Activated gamma-delta T cell treated with Interleukin-2 at 50 U/mL for 16 hours (primary cell): ENCODE results near the gene CANT1.
"Not testable (repeated sequence)": the region's sequence is repeated elsewhere in the genome, so short reads cannot be mapped to it uniquely, and the experiment has no call there.

Experiments used
- DNase-seq: peaks from one replicate; pipeline ENCODE4 v3.0.0-alpha.2; 2020

Gene CANT1

GRCh38 chr17:79043191-79043930, 33.8 kb upstream of the CANT1 start:
- no peak for DNase-seq

DNA sequence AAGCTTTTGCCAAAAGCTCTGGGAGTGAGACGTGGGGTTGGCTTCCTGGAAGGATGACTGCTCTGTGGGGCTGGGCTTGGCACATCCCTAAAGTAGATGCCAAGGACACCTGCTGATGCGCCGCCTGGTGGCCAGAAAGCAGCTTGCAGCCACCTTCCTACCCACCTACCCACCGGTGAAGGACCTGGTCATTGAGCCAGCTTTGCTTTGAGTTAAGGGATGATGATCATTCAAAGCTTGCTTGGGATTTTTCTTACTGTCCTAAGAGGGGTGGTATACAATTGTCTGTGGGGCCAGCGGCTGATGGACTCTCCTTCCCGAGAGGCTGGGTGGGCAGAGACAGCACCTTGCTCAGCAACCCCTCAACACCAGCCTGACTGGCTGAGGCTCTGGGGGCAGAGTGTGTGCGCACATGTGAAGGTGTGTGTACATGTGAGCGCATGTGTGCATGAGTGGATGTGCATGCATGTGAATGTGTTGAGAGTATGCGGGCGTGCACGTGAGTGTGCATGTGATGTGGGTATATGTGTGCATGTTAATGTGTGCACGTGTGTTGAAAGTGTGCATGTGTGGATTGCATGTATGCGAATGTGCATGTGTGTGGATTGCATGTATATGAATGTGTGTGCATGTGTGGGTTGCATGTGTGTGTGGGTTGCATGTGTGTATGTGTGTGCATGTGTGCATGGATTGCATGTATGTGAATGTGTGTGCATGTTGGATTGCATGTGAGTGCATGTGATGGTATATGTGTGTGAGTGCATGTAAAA, 33.0 kb upstream of the CANT1 start:
- peak; percentile 67 for DNase-seq

DNA sequence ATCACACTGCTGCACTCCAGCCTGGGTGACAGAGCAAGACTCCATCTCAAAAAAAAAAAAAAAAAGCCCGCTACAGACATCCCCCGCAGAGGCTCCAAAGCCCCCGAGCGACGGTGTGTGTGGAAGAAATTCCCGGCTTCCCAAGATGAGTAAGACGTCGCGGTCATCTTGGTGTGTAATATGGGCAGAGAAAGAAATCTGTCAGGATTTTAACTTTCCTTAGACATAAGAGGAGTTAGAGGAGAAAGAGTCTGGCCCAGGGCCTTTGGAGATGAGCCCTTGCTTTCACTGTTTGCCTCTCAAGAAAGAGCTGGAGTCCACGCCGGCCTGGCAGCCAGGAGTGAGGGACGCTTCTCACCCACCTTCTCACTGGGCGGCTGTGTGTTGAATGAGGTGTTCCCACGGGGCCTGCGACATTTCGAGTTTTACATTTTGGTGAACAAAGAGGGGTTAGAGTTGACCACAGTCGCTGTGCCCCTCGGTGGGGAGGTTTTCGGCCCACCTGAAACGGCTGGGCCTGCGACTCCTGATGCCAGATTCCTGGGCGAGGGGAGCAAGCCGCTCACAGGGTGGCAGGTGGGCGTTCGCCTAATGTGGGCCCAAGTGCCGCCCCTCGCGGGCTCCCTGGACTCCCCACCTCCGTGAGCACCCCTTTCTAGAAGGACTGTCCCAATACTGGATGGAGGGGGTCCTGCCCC, 32.3 kb upstream of the CANT1 start:
- no peak for DNase-seq

DNA sequence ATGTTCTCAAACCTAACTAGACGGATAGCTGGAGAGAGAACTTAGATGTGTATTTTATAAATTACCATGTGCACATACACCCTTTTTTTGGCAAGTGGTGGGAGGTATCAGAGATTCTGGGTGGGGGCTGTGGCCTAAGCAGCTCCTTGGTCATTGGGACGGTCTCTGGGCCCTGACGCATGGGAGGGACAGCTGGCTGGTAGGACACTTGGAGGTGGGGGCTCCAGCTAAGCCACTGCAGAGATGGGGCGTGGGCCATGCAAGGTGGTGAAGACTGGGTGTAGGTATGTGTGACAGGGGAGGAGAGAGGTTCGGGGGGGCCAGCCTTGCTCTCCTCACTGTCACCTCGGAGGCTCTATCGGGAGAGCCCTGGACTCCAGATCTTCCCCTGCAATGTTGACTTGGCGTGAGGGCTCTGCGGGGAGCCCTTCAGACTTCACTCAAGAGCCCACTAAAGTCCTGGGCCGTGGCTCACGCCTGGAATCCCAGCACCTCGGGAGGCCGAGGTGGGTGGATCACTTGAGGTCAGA, 31.5 kb upstream of the CANT1 start:
- DNase-seq = no peak

DNA sequence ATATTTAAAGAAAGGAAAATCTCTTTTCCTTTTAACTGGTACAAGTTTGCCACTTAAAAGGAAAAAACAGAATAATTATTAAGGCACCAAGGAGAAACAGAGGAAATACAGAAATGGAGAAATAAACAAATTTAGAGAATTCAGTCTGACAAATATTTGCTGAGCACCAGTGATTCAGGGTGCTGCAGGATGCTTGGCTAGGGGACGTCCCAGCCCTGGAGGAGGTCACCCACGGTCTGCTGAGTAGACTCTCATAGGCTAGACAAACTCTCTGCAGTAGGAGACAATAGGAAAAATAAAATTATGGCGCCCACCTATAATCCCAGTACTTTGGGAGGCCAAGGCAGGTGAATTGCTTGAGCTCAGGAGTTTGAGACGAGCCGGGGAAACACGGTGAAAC, 30.3 kb upstream of the CANT1 start:
- no peak for DNase-seq

GRCh38 chr17:79039171-79039570, 29.6 kb upstream of the CANT1 start:
- DNase-seq = no peak

DNA sequence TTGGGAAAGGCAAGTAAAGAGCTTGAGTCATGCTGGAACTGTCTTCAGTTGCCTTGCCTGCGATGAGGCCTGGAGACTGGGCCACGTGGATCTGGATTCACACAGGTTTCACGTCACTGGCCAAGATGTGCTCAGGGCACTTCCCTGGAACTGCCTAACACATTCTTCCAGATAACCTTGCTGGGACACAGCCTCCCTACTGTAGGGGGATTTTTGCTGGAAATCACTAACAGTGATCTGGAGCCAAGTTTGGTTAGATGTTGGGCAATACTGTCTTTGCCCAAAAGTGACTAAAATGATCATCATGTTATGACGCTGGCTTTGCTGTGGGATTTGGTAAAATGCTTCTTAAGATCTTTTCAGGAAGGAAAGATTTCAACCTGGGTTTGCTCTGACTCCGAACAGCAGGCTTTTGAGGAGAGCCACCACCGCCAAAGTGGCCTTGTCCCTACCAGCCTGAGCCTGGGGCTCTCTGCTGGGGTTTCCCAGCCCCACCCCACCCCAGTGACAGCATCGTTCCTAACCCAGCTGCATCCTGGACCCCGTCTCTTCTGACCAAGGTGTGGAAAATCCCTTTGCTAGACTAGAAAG, 29.1 kb upstream of the CANT1 start:
- DNase-seq = no peak

GRCh38 chr17:79036596-79036995, 27.0 kb upstream of the CANT1 start:
- DNase-seq = no peak

- DNase-seq = no peak
These were observed 26.6 kb upstream of the CANT1 start for GRCh38 chr17:79036181-79036580.

DNA sequence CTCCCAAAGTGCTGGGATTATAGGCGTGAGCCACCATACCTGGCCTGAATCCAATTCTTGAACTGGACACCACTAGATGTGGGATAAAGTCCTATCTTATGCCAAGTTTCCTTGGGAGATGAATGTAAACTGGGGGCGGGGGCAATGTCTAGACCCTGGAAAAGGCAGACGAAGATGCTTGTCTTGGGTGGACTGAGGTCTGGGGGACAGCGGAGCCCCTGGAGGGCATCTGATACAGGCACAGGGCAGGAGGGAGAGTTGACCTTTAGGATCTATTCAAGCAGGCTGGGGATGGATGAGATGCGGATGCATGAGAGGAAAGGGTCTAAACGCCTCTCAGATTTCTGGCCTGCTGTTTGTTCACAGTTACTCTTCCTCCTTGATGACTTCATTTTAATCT, 26.1 kb upstream of the CANT1 start:
- no peak for DNase-seq

DNA sequence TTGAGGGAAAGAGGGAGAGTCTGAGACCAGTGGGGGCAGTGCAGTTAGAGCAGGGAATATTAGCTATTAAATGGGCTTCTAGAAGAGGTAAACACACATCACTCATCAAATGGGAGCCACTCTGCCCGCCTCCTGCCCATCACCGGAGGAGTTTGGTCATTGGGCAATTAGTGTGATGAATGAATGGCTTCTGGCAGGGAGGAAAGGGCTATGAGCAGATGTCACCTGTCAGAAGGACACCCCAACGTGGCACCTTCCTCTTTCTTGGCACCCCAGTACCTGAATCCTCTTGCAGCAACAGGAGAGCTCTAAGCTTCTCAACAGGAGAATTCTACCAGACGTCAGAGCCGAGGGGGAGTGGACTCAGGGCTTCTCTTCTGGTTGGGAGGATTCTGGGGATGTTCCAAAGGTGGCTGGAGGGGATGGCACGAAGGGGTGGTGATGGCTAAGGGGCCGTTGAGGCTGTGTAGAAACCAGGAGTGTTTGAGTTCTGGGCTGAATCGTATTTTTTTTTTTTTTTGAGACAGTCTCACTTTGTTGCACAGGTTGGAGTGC, 25.4 kb upstream of the CANT1 start:
- no peak for DNase-seq

- DNase-seq = no peak
These were observed 24.4 kb upstream of the CANT1 start for GRCh38 chr17:79033741-79034501.

DNA sequence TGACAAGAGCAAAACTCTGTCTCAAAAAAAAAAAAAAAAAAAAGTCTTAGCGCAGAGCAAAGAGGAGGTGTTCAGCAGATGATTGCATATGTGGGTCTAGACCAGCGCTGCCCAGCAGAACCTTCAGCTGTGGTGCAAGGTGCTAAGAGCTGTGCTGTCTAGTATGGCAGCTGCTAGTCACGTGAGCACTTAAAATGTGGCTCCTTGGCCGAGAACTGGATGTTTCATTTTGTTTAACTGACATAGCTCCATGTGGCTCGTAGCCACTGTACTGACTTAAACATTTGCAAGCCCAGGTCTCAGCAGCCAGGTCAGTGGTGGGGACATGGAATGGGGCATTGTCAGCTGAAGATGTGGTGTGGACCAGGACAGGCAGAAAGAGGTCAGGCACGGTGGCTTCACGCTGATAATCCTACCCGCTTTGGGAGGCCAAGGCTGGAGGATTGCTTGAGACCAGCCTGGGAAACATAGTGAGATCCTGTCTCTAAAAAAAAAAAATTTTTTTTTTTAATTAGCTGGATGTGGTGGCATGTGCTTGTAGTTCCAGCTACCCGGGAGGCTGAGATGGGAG, 23.6 kb upstream of the CANT1 start:
- no peak for DNase-seq

DNA sequence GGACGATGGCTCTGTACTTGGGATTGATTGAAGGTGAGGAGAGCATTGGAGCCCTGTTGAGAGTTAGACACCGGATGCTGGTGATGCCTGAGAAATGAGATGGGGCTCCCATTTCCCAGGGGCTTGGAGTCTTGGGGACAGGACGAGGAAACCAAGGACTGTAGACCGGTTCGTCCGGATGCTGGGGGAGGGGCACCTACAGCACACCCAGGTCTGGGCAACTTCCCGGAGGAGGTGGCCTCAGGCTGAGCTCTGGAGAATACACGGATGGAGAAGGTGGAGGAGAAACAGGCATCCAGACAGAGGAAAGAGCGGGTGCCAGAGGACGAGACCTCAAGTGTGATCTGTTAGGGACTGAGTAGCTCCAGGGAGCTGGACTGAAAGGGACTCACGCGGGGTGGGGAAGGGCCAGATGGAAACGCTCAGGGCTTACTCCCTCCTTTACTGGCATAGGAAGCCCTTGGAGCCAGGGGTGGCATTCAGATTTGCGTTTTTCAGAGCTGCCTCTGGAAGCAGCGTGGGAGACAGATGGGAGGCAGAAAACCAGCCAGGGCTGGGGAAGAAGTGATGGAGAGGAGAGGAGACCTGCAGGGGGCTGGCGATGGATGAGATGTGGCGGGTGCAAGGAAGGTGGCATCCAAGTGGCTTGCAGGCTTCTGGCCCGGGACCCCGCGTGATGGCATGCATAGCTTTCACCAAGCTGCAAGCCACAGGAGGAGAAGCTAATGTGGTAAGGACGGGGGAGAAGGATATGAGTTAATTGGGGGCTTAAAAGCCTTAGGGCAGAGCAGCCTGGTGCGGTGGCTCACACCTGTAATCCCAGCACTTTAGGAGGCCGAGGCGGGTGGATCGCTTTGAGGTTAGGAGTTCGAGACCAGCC, 22.7 kb upstream of the CANT1 start:
- no peak for DNase-seq

DNA sequence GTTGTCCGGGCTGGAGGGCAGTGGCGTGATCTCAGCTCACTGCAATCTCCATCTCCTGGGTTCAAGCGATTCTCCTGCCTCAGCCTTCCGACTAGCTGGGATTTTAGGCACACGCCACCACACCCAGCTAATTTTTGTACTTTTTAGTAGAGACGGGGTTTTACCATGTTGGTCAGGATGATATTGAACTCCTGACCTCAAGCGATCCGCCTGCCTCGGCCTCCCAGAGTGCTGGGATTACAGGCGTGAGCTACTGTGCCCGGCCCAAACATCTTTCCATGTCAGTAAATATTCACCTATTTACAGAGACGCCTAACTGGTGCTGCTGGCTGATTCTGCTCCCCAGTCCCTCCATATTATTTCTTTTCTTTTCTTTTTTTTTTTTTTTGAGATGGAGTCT, 21.1 kb upstream of the CANT1 start:
- not testable (repeated sequence) for DNase-seq

DNA sequence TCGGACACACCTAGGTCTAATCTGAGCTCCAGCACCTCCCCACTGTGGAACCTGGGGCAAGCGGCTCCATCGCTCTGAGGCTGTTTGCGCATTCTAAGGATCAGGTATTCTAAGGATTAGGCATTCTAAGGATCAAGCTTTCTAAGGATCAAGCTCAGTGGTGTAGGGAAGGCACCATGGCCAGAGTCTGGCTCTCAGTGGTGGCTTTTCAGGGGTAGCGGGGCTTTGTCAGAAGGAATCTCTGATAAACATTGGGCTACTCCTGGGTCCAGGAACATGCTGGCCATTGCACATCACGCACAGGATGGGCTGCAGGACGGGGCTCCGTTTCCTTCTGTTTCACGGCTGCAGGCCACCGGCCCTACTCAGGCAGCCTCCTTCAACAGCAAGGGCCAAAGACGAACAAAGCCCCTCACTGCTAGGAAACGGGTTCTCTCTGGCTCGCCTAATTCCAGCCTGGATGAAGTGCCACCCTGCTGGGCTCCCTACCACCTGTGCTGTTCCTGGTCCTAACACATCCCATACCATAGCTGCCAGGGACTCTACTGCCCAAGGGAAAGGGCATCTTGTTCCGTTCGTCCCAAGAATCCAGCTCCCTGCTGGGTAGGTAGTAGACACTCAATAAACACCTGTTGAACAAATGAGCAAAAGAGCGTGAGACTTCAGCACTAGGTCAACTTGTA, 19.9 kb upstream of the CANT1 start:
- no peak for DNase-seq

DNA sequence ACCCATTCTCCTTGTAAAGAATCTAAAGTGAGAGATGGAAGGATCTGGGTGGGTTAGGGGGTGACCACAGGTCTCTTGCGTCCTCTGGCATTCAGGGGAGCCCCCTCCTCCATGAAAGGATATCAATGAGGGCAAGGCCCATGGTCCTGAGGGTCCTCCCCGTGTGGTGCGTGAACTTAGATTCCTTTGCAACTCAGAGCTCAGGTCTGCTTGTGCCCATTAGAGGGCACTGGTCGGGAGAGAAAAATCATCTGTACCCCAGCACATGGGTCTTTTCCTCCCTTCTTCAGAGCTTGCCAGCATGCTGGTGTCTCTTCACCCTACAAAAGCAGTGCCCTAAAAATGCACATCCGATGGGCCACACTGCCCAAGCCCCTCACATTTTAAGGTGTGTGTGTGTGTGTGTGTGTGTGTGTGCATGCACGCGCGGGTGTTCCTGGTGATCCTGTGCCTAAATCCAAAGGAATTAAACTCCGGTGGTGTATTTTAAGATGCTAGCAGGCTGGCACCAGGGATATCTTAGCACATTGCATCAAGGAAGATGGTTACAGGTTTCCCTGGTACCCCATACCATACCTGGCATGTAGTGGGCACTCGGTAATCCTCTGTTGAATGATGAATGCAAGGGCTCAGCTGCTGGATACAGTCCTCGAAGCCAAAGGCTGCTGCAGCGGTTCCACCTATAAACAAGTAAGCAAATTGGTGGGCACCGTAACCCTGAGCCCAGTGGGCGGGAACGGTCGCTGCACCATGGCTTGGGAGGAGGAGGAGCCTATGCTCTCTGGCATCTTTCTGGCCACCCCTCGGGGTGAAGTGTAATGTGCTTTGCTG, 19.1 kb upstream of the CANT1 start:
- DNase-seq = no peak

DNA sequence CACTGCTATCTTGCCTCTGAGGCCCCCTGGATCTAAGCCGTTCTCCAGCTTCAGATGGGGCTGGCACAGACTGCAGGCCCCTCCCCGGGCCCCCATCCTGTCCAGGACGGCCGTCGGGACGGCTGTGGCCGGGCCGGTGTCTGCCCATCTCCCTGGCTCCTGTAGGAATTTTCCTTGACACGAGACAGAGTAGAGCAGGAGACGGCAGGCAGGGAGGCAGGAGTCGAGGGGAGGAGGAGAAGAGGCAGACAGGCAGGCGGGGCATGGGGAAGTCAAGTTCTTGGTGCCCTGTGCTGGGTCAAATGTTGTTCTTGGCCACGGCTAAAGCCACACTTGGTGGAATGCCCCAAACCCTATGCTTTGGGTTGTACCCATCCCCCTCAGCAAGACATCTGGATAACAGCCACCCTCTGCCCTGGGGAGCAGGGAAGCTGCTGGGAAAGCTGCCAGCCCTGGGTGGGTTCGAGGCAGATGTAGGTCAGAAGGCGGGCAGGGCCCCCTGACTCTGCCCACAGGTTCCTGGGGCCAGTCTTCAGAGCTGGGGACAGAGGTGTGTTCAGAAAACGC, 18.4 kb upstream of the CANT1 start:
- no peak for DNase-seq
